HepG2 (cell line): ENCODE data around the gene FAM163B. TPM values are rescaled to one million over a fixed set of nuclear protein-coding genes. Genes with fewer than 3 reads are reported as not detected.

Experiments used
- AHR ChIP-seq: IDR thresholded peaks from 2 replicates; pipeline ENCODE4 v1.6.1; 2018; ENCODE audit warnings: missing genetic modification reagents, missing compliant biosample characterization
- ATF7-NPFF ChIP-seq: sonication (generic); formaldehyde crosslinking; IDR thresholded peaks from 2 replicates; pipeline ENCODE4 v1.8.1; 2023; ENCODE audit warnings: mild to moderate bottlenecking, low read depth, missing genetic modification reagents, moderate library complexity
- CBX5 ChIP-seq: sonication (generic); formaldehyde crosslinking; IDR thresholded peaks from 2 replicates; pipeline ENCODE4 v1.4.0; 2020; ENCODE audit warnings: missing genetic modification reagents, borderline replicate concordance
- DPF2 ChIP-seq: sonication (generic); formaldehyde crosslinking; IDR thresholded peaks from 2 replicates; pipeline ENCODE4 v1.4.0; 2020; ENCODE audit warnings: mild to moderate bottlenecking, low read depth, missing genetic modification reagents, borderline replicate concordance
- DR1 ChIP-seq: sonication (generic); formaldehyde crosslinking; IDR thresholded peaks from 2 replicates; pipeline ENCODE4 v1.8.0; 2021; ENCODE audit warnings: mild to moderate bottlenecking, missing genetic modification reagents, inconsistent platforms
- FOXA1 ChIP-seq, 2 experiments: fragments of 450-650 bp in 1 of 2; sonication (generic) in 1 of 2; formaldehyde crosslinking in 1 of 2; IDR thresholded peaks; 2 replicates each; pipeline versions ENCODE4 v1.4.0 to v1.6.1; 2016 to 2020; ENCODE audit warnings: missing genetic modification reagents in 1 of 2
- HMG20B ChIP-seq: conservative IDR thresholded peaks from 2 replicates; pipeline ENCODE4 v1.6.1; 2016; ENCODE audit warnings: missing genetic modification reagents, missing compliant biosample characterization
- MBNL3 ChIP-seq: fragments of 250-450 bp; sonication (Bioruptor Pico); conservative IDR thresholded peaks from 2 replicates; pipeline ENCODE4 v1.8.0; 2022; ENCODE audit warnings: mild to moderate bottlenecking, inconsistent platforms
- MIER2 ChIP-seq: IDR thresholded peaks from 2 replicates; pipeline ENCODE4 v1.6.1; 2016; ENCODE audit warnings: missing biosample characterization, missing genetic modification reagents
- MYC ChIP-seq: sonication (generic); formaldehyde crosslinking; IDR thresholded peaks from 2 replicates; pipeline ENCODE4 v1.9.0; 2021; ENCODE audit warnings: missing genetic modification reagents, borderline replicate concordance
- NFE2L1 ChIP-seq: sonication (generic); formaldehyde crosslinking; IDR thresholded peaks from 2 replicates; pipeline ENCODE4 v1.4.0; 2020; ENCODE audit warnings: missing genetic modification reagents, mild to moderate bottlenecking, borderline replicate concordance
- NR2F1 ChIP-seq, 2 experiments: fragments of 450-650 bp in 1 of 2; formaldehyde crosslinking in 1 of 2; IDR thresholded peaks; 2 replicates each; pipeline versions ENCODE4 v1.5.0 to v1.6.1; 2016 to 2020; ENCODE audit warnings: mild to moderate bottlenecking in 1 of 2, missing compliant biosample characterization in 1 of 2, missing genetic modification reagents in 1 of 2, moderate library complexity in 1 of 2
- NR2F2 ChIP-seq: IDR thresholded peaks from 2 replicates; pipeline ENCODE4 v1.6.1; 2012; ENCODE audit warnings: low read depth, inconsistent platforms, borderline replicate concordance
- PHF20 ChIP-seq: sonication (generic); formaldehyde crosslinking; IDR thresholded peaks from 2 replicates; pipeline ENCODE4 v1.5.0; 2020; ENCODE audit warnings: mild to moderate bottlenecking, missing genetic modification reagents
- POLR2A ChIP-seq, 2 experiments: IDR thresholded peaks; 2 replicates each; pipeline ENCODE4 v1.6.1; 2011; ENCODE audit warnings: low read depth in 2 of 2, low read length in 2 of 2, mild to moderate bottlenecking in 1 of 2, moderate library complexity in 1 of 2; ENCODE audit not compliant: insufficient read depth in 1 of 2
- RFX1 ChIP-seq: fragments of 450-650 bp; IDR thresholded peaks from 2 replicates; pipeline ENCODE4 v1.6.1; 2017
- SALL1 ChIP-seq: sonication (generic); formaldehyde crosslinking; IDR thresholded peaks from 2 replicates; pipeline ENCODE4 v1.8.0; 2022; ENCODE audit warnings: mild to moderate bottlenecking, missing genetic modification reagents
- SCMH1 ChIP-seq: sonication (generic); formaldehyde crosslinking; IDR thresholded peaks from 2 replicates; pipeline ENCODE4 v1.9.0; 2021; ENCODE audit warnings: missing genetic modification reagents, mild to moderate bottlenecking, borderline replicate concordance
- SP140L ChIP-seq: sonication (generic); formaldehyde crosslinking; IDR thresholded peaks from 2 replicates; pipeline ENCODE4 v1.4.0; 2020; ENCODE audit warnings: missing genetic modification reagents, borderline replicate concordance
- ZFP90 ChIP-seq: sonication (generic); formaldehyde crosslinking; IDR thresholded peaks from 2 replicates; pipeline ENCODE4 v1.8.0; 2022; ENCODE audit warnings: missing genetic modification reagents, mild to moderate bottlenecking, inconsistent platforms, borderline replicate concordance
- ZNF652 ChIP-seq: IDR thresholded peaks from 2 replicates; pipeline ENCODE4 v1.6.1; 2016; ENCODE audit warnings: low read depth, borderline replicate concordance
- ZNF773 ChIP-seq: sonication (generic); formaldehyde crosslinking; IDR thresholded peaks from 2 replicates; pipeline ENCODE4 v1.4.0; 2020; ENCODE audit warnings: missing genetic modification reagents, borderline replicate concordance
- polyA plus RNA-seq, 8 experiments: library from polyadenylated mRNA; depleted of rRNA in 3 of 8; stranded (reverse) in 7 of 8; unstranded in 1 of 8; fragments of >200 nt; fragmentation: Illumina TruSeq in 4 of 8; extraction: Trizol in 4 of 8; gene quantifications; 2 replicates each; pipeline versions ENCODE4 v1.2.1 to v1.2.3, GENCODE V29; 2011 to 2016; ENCODE audit warnings: low read depth in 4 of 8, missing spikeins in 1 of 8, mixed read lengths in 1 of 8; ENCODE audit not compliant: insufficient read depth in 1 of 8
- total RNA-seq, 5 experiments: library from RNA; depleted of rRNA; stranded (reverse); fragments of >200 nt; fragmentation: Illumina TruSeq; extraction: Trizol; gene quantifications; 2 replicates each; pipeline ENCODE4 v1.2.3, GENCODE V29; 2016; ENCODE audit warnings: low read depth in 1 of 5
- TF ChIP-seq, protein P1 (sequence below): sonication (generic); formaldehyde crosslinking; IDR thresholded peaks from 2 replicates; pipeline ENCODE4 v1.4.0; 2020; ENCODE audit warnings: missing genetic modification reagents
- TF ChIP-seq, protein P2 (sequence below): IDR thresholded peaks from 2 replicates; pipeline ENCODE4 v1.6.1; 2016; ENCODE audit warnings: low read depth
- TF ChIP-seq, protein P3 (sequence below): sonication (generic); formaldehyde crosslinking; IDR thresholded peaks from 2 replicates; pipeline ENCODE4 v1.4.0; 2020; ENCODE audit warnings: missing genetic modification reagents

Gene FAM163B
- total and polyA plus RNA-seq, 2 of the 13 experiments (the other 11 are each of a cell fraction or from before 2014, with no cell fraction given) = not detected

DNA sequence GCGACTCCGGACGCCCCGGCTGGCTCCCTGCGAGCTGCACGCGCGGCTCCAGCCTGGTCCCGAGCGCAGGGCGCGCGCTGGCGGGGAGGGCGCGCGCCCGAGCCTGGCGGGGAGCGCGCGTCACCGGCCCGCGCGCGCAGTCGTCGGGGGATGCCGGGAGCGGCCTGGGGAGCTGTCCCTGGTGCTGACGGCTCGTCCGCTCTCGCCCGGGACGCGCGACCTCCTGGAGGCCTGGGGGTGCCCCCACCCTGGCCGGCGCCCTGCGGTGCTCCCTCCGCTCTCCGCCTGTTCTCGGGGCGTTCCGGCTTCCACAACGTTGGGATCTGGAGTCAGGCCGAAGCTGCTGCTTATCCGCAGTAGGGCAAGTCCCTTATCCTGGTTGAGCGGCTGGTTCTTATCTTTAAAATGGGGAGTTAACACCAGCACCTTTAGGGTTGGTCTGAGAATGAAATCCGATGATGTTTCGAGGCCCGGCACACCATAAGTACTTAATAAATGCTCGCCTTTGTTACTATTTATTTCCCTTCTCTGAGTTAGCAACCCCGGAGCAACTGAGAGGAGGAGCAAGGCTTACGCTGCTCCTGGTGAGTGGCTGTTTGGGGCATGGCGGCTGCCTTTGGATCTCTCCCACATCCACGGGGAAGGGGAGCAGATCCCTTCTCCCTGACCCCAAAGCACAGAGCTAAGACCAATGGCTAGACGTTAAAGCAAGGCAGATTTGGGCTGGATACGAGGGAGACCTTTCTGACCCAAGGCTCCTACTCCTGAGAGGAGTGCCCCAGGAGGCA lies at the start of gene FAM163B (continued):
- no peak for TF ChIP-seq POLR2A (IDR thresholded peaks at IDR 0.05; ENCODE audit: insufficient read depth in 1 of 2, low read depth in 2 of 2, low read length in 2 of 2)
- no peak for TF ChIP-seq HMG20B (CRISPR knock-in tag)
- TF ChIP-seq NR2F1 (CRISPR knock-in tag; IDR thresholded peaks at IDR 0.05) = no peak
- TF ChIP-seq ZNF773 (CRISPR knock-in tag) = peak; percentile 87; the same call in 1 of the 2 replicates
- peak; percentile 94 for TF ChIP-seq MIER2 (CRISPR knock-in tag)
- no peak for TF ChIP-seq MYC
- no peak for TF ChIP-seq CBX5 (CRISPR knock-in tag)
- TF ChIP-seq SCMH1 = no peak
- no peak for TF ChIP-seq DPF2 (CRISPR knock-in tag)
- TF ChIP-seq ZNF652 = no peak
- no peak for TF ChIP-seq SP140L (CRISPR knock-in tag)
- TF ChIP-seq NFE2L1 (CRISPR knock-in tag) = no peak
- TF ChIP-seq, protein P1, sequence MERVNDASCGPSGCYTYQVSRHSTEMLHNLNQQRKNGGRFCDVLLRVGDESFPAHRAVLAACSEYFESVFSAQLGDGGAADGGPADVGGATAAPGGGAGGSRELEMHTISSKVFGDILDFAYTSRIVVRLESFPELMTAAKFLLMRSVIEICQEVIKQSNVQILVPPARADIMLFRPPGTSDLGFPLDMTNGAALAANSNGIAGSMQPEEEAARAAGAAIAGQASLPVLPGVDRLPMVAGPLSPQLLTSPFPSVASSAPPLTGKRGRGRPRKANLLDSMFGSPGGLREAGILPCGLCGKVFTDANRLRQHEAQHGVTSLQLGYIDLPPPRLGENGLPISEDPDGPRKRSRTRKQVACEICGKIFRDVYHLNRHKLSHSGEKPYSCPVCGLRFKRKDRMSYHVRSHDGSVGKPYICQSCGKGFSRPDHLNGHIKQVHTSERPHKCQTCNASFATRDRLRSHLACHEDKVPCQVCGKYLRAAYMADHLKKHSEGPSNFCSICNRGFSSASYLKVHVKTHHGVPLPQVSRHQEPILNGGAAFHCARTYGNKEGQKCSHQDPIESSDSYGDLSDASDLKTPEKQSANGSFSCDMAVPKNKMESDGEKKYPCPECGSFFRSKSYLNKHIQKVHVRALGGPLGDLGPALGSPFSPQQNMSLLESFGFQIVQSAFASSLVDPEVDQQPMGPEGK (CRISPR knock-in tag) = peak; percentile 42
- no peak for TF ChIP-seq RFX1
- TF ChIP-seq, protein P2, sequence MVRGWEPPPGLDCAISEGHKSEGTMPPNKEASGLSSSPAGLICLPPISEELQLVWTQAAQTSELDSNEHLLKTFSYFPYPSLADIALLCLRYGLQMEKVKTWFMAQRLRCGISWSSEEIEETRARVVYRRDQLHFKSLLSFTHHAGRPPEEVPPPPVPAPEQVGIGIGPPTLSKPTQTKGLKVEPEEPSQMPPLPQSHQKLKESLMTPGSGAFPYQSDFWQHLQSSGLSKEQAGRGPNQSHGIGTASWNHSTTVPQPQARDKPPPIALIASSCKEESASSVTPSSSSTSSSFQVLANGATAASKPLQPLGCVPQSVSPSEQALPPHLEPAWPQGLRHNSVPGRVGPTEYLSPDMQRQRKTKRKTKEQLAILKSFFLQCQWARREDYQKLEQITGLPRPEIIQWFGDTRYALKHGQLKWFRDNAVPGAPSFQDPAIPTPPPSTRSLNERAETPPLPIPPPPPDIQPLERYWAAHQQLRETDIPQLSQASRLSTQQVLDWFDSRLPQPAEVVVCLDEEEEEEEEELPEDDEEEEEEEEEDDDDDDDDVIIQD (CRISPR knock-in tag) = no peak
- no peak for TF ChIP-seq AHR
- TF ChIP-seq PHF20 = no peak
- TF ChIP-seq ZFP90 (CRISPR knock-in tag) = no peak
- TF ChIP-seq MBNL3 (CRISPR knock-in tag) = no peak
- TF ChIP-seq, protein P3, sequence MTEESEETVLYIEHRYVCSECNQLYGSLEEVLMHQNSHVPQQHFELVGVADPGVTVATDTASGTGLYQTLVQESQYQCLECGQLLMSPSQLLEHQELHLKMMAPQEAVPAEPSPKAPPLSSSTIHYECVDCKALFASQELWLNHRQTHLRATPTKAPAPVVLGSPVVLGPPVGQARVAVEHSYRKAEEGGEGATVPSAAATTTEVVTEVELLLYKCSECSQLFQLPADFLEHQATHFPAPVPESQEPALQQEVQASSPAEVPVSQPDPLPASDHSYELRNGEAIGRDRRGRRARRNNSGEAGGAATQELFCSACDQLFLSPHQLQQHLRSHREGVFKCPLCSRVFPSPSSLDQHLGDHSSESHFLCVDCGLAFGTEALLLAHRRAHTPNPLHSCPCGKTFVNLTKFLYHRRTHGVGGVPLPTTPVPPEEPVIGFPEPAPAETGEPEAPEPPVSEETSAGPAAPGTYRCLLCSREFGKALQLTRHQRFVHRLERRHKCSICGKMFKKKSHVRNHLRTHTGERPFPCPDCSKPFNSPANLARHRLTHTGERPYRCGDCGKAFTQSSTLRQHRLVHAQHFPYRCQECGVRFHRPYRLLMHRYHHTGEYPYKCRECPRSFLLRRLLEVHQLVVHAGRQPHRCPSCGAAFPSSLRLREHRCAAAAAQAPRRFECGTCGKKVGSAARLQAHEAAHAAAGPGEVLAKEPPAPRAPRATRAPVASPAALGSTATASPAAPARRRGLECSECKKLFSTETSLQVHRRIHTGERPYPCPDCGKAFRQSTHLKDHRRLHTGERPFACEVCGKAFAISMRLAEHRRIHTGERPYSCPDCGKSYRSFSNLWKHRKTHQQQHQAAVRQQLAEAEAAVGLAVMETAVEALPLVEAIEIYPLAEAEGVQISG (CRISPR knock-in tag) = peak; percentile 67
- TF ChIP-seq ATF7-NPFF (CRISPR knock-in tag) = peak; percentile 76; the same call in 1 of the 2 replicates
- no peak for TF ChIP-seq DR1
- no peak for TF ChIP-seq FOXA1 (IDR thresholded peaks at IDR 0.05)
- TF ChIP-seq FOXA1 (CRISPR knock-in tag; IDR thresholded peaks at IDR 0.05) = no peak
- TF ChIP-seq NR2F2 = no peak
- TF ChIP-seq SALL1 = peak; percentile 72
